WI38 (cell line): ENCODE measurements around the gene ATP1B3.

Experiments used
- H3K4me3 ChIP-seq: 2 replicates; pipeline ENCODE4 v1.5.1; 2011; ENCODE audit warnings: low read depth, mild to moderate bottlenecking, control low read depth, low read length
- TF ChIP-seq, protein P1 (sequence below): IDR thresholded peaks from 2 replicates; pipeline ENCODE4 v1.5.1; 2012; ENCODE audit warnings: low read depth, mild to moderate bottlenecking, control low read depth, low read length

ATP1B3 gene

DNA sequence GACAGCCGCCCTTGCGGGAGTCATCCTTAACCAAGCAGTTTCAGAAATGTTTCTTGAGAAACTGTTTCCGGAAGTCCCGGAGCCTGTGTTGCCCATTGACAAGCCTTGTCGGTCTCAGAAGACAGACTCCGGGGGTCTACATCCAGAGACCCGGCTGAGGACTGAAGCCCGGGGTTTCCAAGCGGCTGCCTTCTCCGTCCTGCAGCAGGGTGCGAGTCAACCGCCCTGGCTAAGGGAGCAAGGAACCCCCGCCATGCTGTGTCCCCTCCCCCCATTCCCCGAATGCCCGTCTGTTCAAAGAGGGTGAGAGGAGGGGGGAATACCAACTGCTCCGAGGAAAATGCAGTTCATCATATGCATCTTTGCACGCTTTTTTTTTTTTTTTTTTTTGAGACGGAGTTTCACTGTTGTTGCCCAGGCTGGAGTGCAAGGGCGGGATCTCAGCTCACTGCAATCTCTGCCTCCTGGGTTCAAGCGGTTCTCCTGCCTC, 61.6 kb downstream of the ATP1B3 start:
- TF ChIP-seq, protein P1, sequence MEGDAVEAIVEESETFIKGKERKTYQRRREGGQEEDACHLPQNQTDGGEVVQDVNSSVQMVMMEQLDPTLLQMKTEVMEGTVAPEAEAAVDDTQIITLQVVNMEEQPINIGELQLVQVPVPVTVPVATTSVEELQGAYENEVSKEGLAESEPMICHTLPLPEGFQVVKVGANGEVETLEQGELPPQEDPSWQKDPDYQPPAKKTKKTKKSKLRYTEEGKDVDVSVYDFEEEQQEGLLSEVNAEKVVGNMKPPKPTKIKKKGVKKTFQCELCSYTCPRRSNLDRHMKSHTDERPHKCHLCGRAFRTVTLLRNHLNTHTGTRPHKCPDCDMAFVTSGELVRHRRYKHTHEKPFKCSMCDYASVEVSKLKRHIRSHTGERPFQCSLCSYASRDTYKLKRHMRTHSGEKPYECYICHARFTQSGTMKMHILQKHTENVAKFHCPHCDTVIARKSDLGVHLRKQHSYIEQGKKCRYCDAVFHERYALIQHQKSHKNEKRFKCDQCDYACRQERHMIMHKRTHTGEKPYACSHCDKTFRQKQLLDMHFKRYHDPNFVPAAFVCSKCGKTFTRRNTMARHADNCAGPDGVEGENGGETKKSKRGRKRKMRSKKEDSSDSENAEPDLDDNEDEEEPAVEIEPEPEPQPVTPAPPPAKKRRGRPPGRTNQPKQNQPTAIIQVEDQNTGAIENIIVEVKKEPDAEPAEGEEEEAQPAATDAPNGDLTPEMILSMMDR: no peak

GRCh38 chr3:141939759-141940158, 63.3 kb downstream of the ATP1B3 start:
- TF ChIP-seq, protein P1: no peak
- no peak overlapping the region for H3K4me3 ChIP-seq

More for the DNA sequence above, 61.6 kb downstream of the ATP1B3 start:
- no peak overlapping the region for H3K4me3 ChIP-seq

GRCh38 chr3:141940194-141940776, 63.8 kb downstream of the ATP1B3 start:
- H3K4me3 ChIP-seq: no peak overlapping the region
- TF ChIP-seq, protein P1: no peak

DNA sequence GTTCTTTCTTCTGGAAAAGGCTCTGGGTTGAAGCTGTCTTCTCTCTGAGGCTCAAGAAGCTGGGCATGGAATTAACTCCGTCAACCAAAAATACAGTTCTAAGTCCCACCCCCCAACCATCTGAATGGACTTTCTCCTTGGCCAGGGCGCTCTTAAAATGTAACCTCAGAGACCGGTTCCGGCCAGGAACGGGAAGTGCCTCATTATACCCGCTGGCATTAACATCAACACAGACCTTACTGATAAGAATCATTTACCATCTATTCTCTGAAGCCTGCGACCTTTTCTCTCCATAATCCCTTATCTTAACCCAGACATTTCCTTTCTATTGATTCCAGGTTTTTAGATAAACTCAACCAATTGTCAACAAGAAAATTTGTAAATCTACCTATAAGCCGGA, 64.7 kb downstream of the ATP1B3 start:
- H3K4me3 ChIP-seq: no peak overlapping the region
- TF ChIP-seq, protein P1: no peak

- TF ChIP-seq, protein P1: no peak
- H3K4me3 ChIP-seq: no peak overlapping the region
Measured at GRCh38 chr3:141942006-141942405, 65.6 kb downstream of the ATP1B3 start.

GRCh38 chr3:141945726-141946485, 69.5 kb downstream of the ATP1B3 start:
- TF ChIP-seq, protein P1: no peak
- no peak overlapping the region for H3K4me3 ChIP-seq

DNA sequence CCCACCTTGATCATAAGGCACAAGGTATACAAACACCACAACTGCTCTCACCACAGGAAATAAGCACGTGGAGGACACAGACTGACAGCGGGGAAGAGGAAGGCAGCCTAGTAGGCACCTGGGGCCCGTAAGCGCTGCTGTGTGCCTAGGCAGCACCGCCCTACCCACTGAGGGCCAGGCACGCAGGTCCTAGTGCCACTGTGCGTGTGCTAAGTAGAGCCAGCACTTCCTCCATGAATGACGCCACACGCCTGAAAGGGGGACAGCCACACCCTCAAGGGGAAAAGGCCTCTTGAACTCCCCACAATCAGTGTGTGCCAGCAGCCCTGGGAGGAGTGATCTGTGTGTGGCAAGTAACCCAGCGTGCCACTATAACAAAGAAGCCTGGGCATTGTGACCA, 73.0 kb downstream of the ATP1B3 start:
- TF ChIP-seq, protein P1: no peak
- no peak overlapping the region for H3K4me3 ChIP-seq
